Measurements from ENCODE around the gene C2orf68.

C2orf68 gene

GRCh38 chr2:85651097-85651496, 39.2 kb upstream of the C2orf68 start:
- H3K9ac ChIP-seq (ENCODE audit: low read depth, low read length): no peak overlapping the region
- no peaks in the 10 kb centered on the region for H3K27me3 ChIP-seq (ENCODE audit: control insufficient read depth, insufficient read depth, low read length)
- peaks cover 82% of the 10 kb centered on the region for H3K36me3 ChIP-seq (ENCODE audit: control insufficient read depth, insufficient read depth, low read length)
- 0 out of 2 replicates have a peak, but pooled peaks cover 3% of the 10 kb centered on the region for H3K4me1 ChIP-seq (ENCODE audit: control insufficient read depth, insufficient read depth, low read length)
- H3K4me3 ChIP-seq (ENCODE audit: low read depth, low read length): no peak overlapping the region
- no peak overlapping the region for H3K27ac ChIP-seq (ENCODE audit: low read depth, low read length)
- H3K9me3 ChIP-seq (ENCODE audit: control insufficient read depth, insufficient read depth, low read length): no peaks in the 10 kb centered on the region

- no peak overlapping the region for H3K4me3 ChIP-seq (ENCODE audit: low read depth, low read length)
- no peak overlapping the region for H3K9ac ChIP-seq (ENCODE audit: low read depth, low read length)
- no peaks in the 10 kb centered on the region for H3K27me3 ChIP-seq (ENCODE audit: control insufficient read depth, insufficient read depth, low read length)
- H3K27ac ChIP-seq (ENCODE audit: low read depth, low read length): no peak overlapping the region
- no peaks in the 10 kb centered on the region for H3K9me3 ChIP-seq (ENCODE audit: control insufficient read depth, insufficient read depth, low read length)
- peaks cover 82% of the 10 kb centered on the region for H3K36me3 ChIP-seq (ENCODE audit: control insufficient read depth, insufficient read depth, low read length)
- H3K4me1 ChIP-seq (ENCODE audit: control insufficient read depth, insufficient read depth, low read length): 0 out of 2 replicates have a peak, but pooled peaks cover 3% of the 10 kb centered on the region
Observed at GRCh38 chr2:85650456-85650855, 38.6 kb upstream of the C2orf68 start.

GRCh38 chr2:85649201-85650190, 37.6 kb upstream of the C2orf68 start:
- H3K36me3 ChIP-seq (ENCODE audit: control insufficient read depth, insufficient read depth, low read length): peaks cover 91% of the 10 kb centered on the region
- H3K27ac ChIP-seq (ENCODE audit: low read depth, low read length): no peak overlapping the region
- H3K27me3 ChIP-seq (ENCODE audit: control insufficient read depth, insufficient read depth, low read length): no peaks in the 10 kb centered on the region
- H3K9me3 ChIP-seq (ENCODE audit: control insufficient read depth, insufficient read depth, low read length): no peaks in the 10 kb centered on the region
- H3K9ac ChIP-seq (ENCODE audit: low read depth, low read length): no peak overlapping the region
- H3K4me3 ChIP-seq (ENCODE audit: low read depth, low read length): no peak overlapping the region
- 0 out of 2 replicates have a peak, but pooled peaks cover 3% of the 10 kb centered on the region for H3K4me1 ChIP-seq (ENCODE audit: control insufficient read depth, insufficient read depth, low read length)

GRCh38 chr2:85648619-85649018, 36.8 kb upstream of the C2orf68 start:
- Histone ChIP-seq H3K4me1 (ENCODE audit: control insufficient read depth, insufficient read depth, low read length) (no peaks in the 10 kb centered on the region), H3K27ac (ENCODE audit: low read depth, low read length) (no peak overlapping the region), H3K9ac (ENCODE audit: low read depth, low read length) (no peak overlapping the region), H3K4me3 (ENCODE audit: low read depth, low read length) (no peak overlapping the region), H3K27me3 (ENCODE audit: control insufficient read depth, insufficient read depth, low read length) (no peaks in the 10 kb centered on the region), H3K9me3 (ENCODE audit: control insufficient read depth, insufficient read depth, low read length) (no peaks in the 10 kb centered on the region), H3K36me3 (ENCODE audit: control insufficient read depth, insufficient read depth, low read length) (peaks cover 92% of the 10 kb centered on the region)

- no peak overlapping the region for H3K27ac ChIP-seq (ENCODE audit: low read depth, low read length)
- H3K9ac ChIP-seq (ENCODE audit: low read depth, low read length): no peak overlapping the region
- H3K4me3 ChIP-seq (ENCODE audit: low read depth, low read length): no peak overlapping the region
- no peaks in the 10 kb centered on the region for H3K9me3 ChIP-seq (ENCODE audit: control insufficient read depth, insufficient read depth, low read length)
- H3K36me3 ChIP-seq (ENCODE audit: control insufficient read depth, insufficient read depth, low read length): peaks cover 94% of the 10 kb centered on the region
- H3K4me1 ChIP-seq (ENCODE audit: control insufficient read depth, insufficient read depth, low read length): no peaks in the 10 kb centered on the region
- no peaks in the 10 kb centered on the region for H3K27me3 ChIP-seq (ENCODE audit: control insufficient read depth, insufficient read depth, low read length)
Observed at GRCh38 chr2:85647823-85648526, 36.1 kb upstream of the C2orf68 start.

GRCh38 chr2:85646166-85646565, 34.3 kb upstream of the C2orf68 start:
- Histone ChIP-seq H3K27ac (ENCODE audit: low read depth, low read length) (no peak overlapping the region), H3K27me3 (ENCODE audit: control insufficient read depth, insufficient read depth, low read length) (no peaks in the 10 kb centered on the region), H3K9ac (ENCODE audit: low read depth, low read length) (no peak overlapping the region), H3K36me3 (ENCODE audit: control insufficient read depth, insufficient read depth, low read length) (peaks cover 97% of the 10 kb centered on the region), H3K9me3 (ENCODE audit: control insufficient read depth, insufficient read depth, low read length) (no peaks in the 10 kb centered on the region), H3K4me3 (ENCODE audit: low read depth, low read length) (no peak overlapping the region), H3K4me1 (ENCODE audit: control insufficient read depth, insufficient read depth, low read length) (no peaks in the 10 kb centered on the region)

GRCh38 chr2:85644909-85645308, 33.0 kb upstream of the C2orf68 start:
- H3K36me3 ChIP-seq (ENCODE audit: control insufficient read depth, insufficient read depth, low read length): peaks cover 99% of the 10 kb centered on the region
- H3K27me3 ChIP-seq (ENCODE audit: control insufficient read depth, insufficient read depth, low read length): no peaks in the 10 kb centered on the region
- no peak overlapping the region for H3K9ac ChIP-seq (ENCODE audit: low read depth, low read length)
- no peaks in the 10 kb centered on the region for H3K4me1 ChIP-seq (ENCODE audit: control insufficient read depth, insufficient read depth, low read length)
- H3K27ac ChIP-seq (ENCODE audit: low read depth, low read length): no peak overlapping the region
- no peak overlapping the region for H3K4me3 ChIP-seq (ENCODE audit: low read depth, low read length)
- H3K9me3 ChIP-seq (ENCODE audit: control insufficient read depth, insufficient read depth, low read length): no peaks in the 10 kb centered on the region

GRCh38 chr2:85642725-85643124, 30.9 kb upstream of the C2orf68 start:
- H3K9ac ChIP-seq (ENCODE audit: low read depth, low read length): no peak overlapping the region
- H3K27ac ChIP-seq (ENCODE audit: low read depth, low read length): no peak overlapping the region
- peaks cover 99% of the 10 kb centered on the region for H3K36me3 ChIP-seq (ENCODE audit: control insufficient read depth, insufficient read depth, low read length)
- H3K4me1 ChIP-seq (ENCODE audit: control insufficient read depth, insufficient read depth, low read length): no peaks in the 10 kb centered on the region
- no peak overlapping the region for H3K4me3 ChIP-seq (ENCODE audit: low read depth, low read length)
- no peaks in the 10 kb centered on the region for H3K27me3 ChIP-seq (ENCODE audit: control insufficient read depth, insufficient read depth, low read length)
- H3K9me3 ChIP-seq (ENCODE audit: control insufficient read depth, insufficient read depth, low read length): no peaks in the 10 kb centered on the region

- Histone ChIP-seq H3K27me3 (ENCODE audit: control insufficient read depth, insufficient read depth, low read length) (no peaks in the 10 kb centered on the region), H3K36me3 (ENCODE audit: control insufficient read depth, insufficient read depth, low read length) (peaks cover 94% of the 10 kb centered on the region), H3K9ac (ENCODE audit: low read depth, low read length) (no peak overlapping the region), H3K4me1 (ENCODE audit: control insufficient read depth, insufficient read depth, low read length) (no peaks in the 10 kb centered on the region), H3K4me3 (ENCODE audit: low read depth, low read length) (no peak overlapping the region), H3K9me3 (ENCODE audit: control insufficient read depth, insufficient read depth, low read length) (no peaks in the 10 kb centered on the region), H3K27ac (ENCODE audit: low read depth, low read length) (no peak overlapping the region)
Observed at GRCh38 chr2:85635636-85636035, 23.8 kb upstream of the C2orf68 start.

- Histone ChIP-seq H3K27ac (ENCODE audit: low read depth, low read length) (no peak overlapping the region), H3K4me3 (ENCODE audit: low read depth, low read length) (no peak overlapping the region), H3K9ac (ENCODE audit: low read depth, low read length) (no peak overlapping the region), H3K9me3 (ENCODE audit: control insufficient read depth, insufficient read depth, low read length) (no peaks in the 10 kb centered on the region), H3K4me1 (ENCODE audit: control insufficient read depth, insufficient read depth, low read length) (no peaks in the 10 kb centered on the region), H3K36me3 (ENCODE audit: control insufficient read depth, insufficient read depth, low read length) (peaks cover 94% of the 10 kb centered on the region), H3K27me3 (ENCODE audit: control insufficient read depth, insufficient read depth, low read length) (no peaks in the 10 kb centered on the region)
Observed at GRCh38 chr2:85635011-85635410, 23.1 kb upstream of the C2orf68 start.

- no peaks in the 10 kb centered on the region for H3K4me1 ChIP-seq (ENCODE audit: control insufficient read depth, insufficient read depth, low read length)
- no peaks in the 10 kb centered on the region for H3K27me3 ChIP-seq (ENCODE audit: control insufficient read depth, insufficient read depth, low read length)
- no peak overlapping the region for H3K9ac ChIP-seq (ENCODE audit: low read depth, low read length)
- H3K36me3 ChIP-seq (ENCODE audit: control insufficient read depth, insufficient read depth, low read length): peaks cover 93% of the 10 kb centered on the region
- H3K9me3 ChIP-seq (ENCODE audit: control insufficient read depth, insufficient read depth, low read length): no peaks in the 10 kb centered on the region
- no peak overlapping the region for H3K4me3 ChIP-seq (ENCODE audit: low read depth, low read length)
- H3K27ac ChIP-seq (ENCODE audit: low read depth, low read length): no peak overlapping the region
Observed at GRCh38 chr2:85631316-85631715, 19.4 kb upstream of the C2orf68 start.
